Spleen (tissue), 7 donors: ENCODE measurements around the gene NUDT3.

Source experiments
- POLR2A ChIP-seq, 3 donors: fragments of 450-650 bp; IDR thresholded peaks; one replicate each; pipeline ENCODE4 v1.5.1; 2017; ENCODE audit warnings: antibody characterized with exemption in 3 of 3, mild to moderate bottlenecking in 1 of 3
- POLR2AphosphoS5 ChIP-seq, 3 donors: sonication (generic); formaldehyde crosslinking; IDR thresholded peaks; one replicate each; pipeline ENCODE4 v1.5.1; 2017; ENCODE audit warnings: antibody characterized with exemption in 3 of 3
- TF ChIP-seq, protein P1 (sequence below), 11 experiments: fragments of 200-600 bp in 7 of 11; fragments of 450-650 bp in 4 of 11; sonication (generic) in 4 of 11; IDR thresholded peaks in 8 of 11; conservative IDR thresholded peaks in 3 of 11; 1 replicate in 7 of 11; 2 replicates in 4 of 11; pipeline versions ENCODE4 v1.4.0 to v1.8.0; 2016 to 2021; ENCODE audit warnings: antibody characterized with exemption in 11 of 11, inconsistent platforms in 4 of 11, mild to moderate bottlenecking in 1 of 11
- donor health status: DM: no; HTN: no; CAD: no; lungs with moderate emphysema.
- donor health status: DM: no; HTN: no; CAD: no.
- donor health status: DM: no; HTN: no; CAD: no.

DNA sequence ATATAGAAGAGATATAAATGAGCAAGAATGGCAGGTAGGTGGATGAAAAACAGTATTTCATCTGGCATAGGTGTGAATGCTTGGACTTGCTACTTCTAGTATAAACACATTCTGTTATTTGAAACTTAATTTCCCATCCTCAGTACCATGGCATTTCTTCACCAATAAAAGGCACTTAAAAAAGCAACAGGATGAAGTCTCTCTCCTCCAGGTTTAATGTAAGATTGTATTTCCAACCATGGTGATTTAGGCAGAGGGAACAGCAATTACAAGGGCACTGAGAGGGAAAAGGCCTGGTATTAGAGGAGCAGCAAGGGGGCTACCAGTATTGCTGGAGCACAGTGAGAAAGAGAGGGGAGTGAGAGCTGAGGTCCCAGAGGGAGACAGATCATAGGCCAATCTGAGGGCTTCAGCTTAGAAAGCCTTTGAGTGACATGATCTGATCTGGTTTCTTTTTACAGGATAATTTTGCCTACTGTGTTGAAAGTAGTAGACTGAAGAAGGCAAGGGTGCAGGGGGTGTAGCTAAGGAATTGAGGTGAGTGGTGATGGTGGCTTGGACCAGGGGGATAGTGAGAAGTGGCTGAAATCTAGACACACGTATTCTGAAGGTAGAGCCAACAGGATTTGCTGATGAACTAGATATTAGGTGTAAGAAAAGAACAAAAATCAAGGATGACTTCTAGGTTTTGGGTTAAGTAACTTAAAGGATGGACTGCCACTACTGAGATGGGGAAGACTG lies 75.9 kb downstream of the NUDT3 start:
- TF ChIP-seq, protein P1, sequence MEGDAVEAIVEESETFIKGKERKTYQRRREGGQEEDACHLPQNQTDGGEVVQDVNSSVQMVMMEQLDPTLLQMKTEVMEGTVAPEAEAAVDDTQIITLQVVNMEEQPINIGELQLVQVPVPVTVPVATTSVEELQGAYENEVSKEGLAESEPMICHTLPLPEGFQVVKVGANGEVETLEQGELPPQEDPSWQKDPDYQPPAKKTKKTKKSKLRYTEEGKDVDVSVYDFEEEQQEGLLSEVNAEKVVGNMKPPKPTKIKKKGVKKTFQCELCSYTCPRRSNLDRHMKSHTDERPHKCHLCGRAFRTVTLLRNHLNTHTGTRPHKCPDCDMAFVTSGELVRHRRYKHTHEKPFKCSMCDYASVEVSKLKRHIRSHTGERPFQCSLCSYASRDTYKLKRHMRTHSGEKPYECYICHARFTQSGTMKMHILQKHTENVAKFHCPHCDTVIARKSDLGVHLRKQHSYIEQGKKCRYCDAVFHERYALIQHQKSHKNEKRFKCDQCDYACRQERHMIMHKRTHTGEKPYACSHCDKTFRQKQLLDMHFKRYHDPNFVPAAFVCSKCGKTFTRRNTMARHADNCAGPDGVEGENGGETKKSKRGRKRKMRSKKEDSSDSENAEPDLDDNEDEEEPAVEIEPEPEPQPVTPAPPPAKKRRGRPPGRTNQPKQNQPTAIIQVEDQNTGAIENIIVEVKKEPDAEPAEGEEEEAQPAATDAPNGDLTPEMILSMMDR (IDR thresholded peaks at IDR 0.05 in 8 of 11, conservative IDR thresholded peaks at IDR 0.05 in 3 of 11): no peak
- TF ChIP-seq POLR2AphosphoS5 (IDR thresholded peaks at IDR 0.05) (no peak), POLR2A (IDR thresholded peaks at IDR 0.05) (no peak)
